GM18909 (cell line): Measurements from ENCODE around the gene AXL.
"Not testable (repeated sequence)": the region's sequence is repeated elsewhere in the genome, so short reads cannot be mapped to it uniquely, and the experiment has no call there.

ENCODE experiments used
- ATAC-seq: cut with Tn5 transposase; IDR thresholded peaks from one replicate; pipeline ENCODE4 v1.9.1; 2021; ENCODE audit warnings: mild to moderate bottlenecking; ENCODE audit not compliant: unreplicated experiment, poor library complexity

Gene AXL

DNA sequence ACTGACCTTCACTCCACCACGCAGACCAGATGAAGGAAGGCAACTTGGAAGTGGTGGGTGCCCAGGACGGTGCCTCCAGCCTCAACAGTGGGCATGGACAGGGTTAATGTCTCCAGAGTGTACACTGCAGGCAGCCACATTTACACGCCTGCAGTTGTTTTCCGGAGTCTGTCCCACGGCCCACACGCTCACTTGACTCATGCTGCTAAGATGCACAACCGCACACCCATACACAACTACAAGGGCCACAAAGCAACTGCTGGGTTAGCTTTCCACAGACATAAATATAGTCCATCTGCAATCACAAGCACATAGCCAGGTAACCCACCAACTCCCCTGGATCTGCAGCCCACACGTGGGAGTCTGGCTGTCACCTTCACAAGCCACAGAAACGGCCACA is 12.6 kb upstream of the AXL start:
- no peak for ATAC-seq

DNA sequence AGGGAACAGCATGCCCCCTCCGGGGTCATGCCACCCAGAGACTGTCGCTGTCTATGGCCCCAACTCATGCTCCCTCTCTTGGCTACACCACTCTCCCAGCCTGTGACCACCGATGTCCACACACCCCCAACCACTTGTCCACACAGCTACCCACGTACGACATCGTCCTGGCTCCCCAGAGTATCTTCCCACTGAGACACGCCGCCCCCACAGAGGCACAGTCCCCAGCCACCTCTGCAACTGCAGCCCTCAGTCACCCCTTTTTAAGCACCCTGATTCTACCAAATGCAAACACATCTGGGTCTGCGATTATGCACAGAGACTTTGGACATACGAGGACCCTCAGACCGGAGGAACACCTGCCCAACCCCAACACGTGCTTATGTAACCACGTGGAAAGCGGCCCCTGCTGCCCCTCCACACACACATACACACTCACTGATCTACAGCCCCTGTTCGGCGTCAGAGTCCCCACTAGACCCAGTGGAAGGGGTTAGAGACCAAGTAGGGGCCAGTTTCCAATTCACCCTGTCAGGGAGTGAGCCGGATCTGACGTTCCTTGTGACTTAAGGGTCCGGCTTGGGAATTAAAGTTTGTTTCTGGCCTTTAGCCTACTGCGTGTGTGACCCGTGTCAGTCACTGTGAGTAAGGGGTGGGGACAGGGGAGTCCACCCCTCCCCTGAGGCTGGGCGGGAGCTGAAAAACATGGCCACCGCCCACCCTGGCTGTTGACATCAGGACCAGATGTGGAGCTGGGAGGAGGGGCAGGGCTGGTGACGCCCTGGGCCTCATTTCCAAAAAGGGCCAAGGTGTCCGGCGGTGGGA is 11.9 kb upstream of the AXL start:
- no peak for ATAC-seq

DNA sequence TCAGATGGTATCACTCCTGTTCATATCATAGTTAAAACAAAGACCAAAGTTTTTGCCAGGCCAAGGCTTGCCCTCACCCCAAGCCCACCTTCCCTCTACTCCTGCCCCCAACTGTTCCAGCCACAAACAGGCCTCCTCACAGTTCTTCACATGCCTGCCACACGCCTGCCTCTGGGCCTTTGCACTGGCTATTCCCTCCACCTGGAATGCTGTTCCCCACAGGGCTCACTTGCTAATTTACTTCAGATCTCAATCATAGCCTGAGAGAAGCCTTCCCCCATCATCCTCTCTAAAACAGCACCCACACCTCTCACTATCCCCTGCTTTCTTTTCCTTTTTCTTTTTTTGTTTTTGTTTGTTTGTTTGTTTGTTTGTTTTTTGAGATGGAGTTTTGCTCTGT is 4.9 kb upstream of the AXL start:
- ATAC-seq: no peak

DNA sequence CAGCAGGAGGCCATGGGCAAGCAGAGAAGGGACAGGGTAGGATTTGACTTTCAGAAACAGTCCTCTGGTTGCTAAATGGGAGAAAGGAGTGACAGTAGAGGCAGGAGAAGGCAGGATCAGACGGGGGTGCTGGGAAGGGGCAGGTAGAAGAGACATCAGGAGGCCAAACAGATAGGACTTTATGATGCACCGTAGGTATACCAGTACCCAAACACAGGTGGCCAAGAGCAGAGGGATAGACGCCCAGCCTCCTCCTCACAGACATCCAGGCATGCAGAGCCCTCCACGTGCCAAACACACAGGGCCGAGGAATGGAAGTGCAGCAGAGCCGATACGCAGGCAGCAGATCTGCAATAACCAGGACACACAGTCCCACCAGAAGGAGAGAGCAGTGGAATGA is 1.3 kb upstream of the AXL start:
- ATAC-seq: no peak

DNA sequence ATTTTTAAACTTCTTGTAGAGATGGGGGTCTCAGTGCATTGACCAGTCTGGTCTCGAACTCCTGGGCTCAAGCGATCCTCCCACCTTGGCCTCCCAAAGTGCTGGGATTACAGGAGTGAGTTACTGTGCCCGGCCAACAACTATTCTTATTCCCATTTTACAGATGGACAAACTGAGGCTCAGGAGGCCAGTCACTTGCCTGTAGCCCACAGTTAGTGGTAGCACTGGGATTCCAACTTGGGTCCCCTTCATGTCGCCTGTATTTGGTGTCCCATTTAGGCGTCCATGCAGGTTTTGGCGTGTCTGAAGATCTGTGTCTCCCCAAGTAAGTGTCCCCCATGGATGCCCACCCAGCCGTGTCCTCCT is 791 bp upstream of the AXL start:
- no peak for ATAC-seq

DNA sequence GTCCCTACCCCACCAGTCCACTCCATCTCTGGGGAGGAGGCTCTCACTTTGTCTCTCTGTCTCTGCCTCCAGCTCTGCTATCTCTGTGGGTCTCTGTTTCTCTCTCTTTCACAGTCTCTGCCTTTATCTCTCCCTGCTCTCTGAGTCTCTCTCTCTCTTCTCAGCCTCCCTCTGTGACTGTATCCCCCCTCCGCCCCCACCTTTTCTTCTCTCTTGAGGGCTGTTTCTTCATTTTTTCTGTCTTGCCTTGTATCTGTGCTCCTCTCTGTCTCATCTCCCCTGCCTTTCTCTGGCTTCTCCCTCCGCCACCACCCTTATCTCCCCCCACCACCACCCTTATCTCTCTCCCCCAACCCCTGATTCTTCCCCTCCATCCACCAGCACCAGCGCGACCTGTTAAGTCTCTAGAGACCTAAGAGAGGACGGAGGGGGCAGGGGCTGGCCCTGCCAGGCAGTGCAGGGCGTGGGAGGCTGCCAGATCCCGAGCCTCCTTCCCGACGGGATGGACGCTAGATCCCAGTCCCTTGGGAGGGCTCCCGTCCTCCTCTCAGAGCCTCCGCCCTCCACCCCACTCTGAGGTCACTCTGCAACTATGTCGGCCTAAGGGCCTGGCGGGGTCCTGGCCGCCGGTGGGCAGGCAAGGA is 1.0 kb downstream of the AXL start:
- no peak for ATAC-seq

DNA sequence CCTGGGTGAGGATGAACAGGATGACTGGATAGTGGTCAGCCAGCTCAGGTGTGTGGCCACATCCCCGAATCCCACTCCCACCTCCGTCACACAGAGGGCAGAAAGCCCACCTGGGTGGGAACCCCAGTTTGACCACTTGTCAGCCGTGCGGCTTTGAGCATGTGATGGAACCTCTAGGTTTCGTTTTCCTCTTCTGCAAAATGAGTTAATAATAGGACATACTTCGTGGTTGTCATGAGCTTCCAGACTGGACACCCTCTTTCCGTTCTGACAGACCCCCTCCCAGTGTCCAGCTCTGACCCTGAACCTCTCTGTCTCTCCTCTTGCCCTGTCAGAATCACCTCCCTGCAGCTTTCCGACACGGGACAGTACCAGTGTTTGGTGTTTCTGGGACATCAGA is 1.8 kb downstream of the AXL start:
- no peak for ATAC-seq

DNA sequence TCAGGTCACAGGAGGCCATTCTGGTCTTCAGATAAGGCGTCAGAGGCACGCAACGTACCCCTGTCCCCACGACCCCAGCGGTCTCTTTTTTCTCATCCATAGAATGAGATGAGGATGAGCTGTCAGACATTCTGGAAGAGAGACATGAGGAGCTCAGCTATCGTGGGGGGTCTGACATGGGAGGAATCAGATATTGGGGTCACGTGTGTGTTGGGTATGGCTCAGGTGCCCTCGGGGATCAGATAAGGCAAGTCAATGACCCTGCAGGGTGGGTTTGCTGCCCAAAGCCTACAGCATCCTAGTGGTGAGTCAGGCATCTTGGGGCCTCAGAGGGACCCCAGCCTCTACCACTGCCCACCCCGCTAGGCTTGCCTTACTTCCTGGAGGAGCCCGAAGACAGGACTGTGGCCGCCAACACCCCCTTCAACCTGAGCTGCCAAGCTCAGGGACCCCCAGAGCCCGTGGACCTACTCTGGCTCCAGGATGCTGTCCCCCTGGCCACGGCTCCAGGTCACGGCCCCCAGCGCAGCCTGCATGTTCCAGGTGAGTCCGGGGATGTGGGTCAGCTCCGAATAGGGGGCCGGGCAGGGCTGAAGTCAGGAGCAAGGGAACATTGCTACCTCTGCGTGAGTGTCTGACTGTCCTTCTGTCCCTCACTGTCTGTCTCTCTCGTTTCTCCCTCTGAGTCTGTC is 2.6 kb downstream of the AXL start:
- no peak for ATAC-seq

DNA sequence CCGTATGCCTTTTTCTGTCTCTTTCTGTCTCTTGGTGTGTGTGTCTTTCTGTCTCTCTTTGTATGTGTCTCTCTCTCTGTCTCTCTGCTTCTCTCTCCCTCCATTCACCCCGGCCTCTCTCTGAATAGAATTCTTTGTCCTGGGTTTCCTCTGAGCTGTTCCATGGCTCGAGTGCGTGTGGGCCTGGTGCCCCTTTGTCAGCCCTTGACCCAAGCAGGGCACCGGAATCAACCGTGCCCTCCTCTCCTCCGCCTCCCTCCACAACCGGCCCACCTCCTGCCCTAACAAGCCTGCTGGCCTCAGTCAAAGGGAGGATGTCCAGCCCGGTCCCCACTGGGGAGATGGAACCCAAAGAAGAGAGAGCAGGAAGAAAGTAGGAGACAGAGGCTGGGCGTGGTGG is 3.2 kb downstream of the AXL start:
- no peak for ATAC-seq

DNA sequence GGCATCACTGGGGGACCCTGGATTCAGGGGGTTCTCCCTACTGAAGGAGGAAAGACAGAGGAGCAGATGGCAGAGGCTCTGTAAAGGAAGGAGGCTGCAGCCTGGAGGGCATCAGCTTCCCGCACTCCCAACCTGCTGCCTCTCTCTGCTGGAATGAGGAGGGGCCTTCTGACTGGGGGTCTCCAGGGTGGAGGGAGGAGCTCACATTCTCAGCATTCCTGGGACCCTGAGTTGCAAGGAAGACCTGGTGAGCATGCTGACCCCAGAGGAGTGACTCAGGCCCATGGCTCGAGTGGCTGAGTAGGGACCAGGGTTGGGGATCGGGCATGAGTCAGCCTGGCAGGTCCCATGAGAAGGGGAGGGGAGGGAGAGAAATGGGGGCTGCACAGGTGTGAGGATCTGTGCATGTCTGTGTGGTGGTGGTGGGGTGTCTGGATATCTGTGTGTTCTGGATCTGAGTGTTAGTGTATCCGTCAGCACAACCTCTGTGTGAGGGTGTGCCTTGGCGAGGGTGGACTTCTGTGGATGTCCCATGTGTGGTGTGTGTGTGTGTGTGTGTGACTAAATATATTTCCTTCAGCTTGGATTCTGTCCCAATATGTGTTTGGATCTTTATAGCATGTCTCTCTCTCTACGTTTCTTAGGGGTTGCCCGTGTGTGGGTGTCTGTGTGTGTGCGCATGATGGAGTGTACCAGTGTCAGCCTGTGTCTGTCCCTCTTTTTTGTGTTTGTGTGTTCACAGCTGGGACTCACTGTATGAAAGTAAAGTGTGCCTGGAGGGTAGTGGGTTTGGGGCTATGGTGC is 4.6 kb downstream of the AXL start:
- no peak for ATAC-seq

DNA sequence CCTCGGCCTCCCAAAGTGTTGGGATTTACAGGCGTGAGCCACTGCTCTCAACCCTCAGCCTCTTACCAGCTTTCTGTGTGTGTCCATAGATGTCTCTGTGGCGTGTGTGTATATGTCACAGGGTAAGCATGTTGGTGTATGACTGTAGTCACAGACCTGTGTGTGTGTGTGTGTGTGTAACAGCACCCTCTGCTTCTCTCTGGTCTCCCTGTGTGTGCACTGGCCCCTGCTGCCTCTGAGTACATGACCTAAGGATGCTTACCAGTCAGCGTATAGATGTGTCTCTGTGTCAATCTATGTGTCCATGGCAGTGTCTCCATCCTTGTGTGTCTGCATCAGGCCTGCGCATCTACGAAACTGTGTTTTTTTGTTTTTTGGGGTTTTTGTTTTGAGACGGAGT is 5.6 kb downstream of the AXL start:
- ATAC-seq: no peak

DNA sequence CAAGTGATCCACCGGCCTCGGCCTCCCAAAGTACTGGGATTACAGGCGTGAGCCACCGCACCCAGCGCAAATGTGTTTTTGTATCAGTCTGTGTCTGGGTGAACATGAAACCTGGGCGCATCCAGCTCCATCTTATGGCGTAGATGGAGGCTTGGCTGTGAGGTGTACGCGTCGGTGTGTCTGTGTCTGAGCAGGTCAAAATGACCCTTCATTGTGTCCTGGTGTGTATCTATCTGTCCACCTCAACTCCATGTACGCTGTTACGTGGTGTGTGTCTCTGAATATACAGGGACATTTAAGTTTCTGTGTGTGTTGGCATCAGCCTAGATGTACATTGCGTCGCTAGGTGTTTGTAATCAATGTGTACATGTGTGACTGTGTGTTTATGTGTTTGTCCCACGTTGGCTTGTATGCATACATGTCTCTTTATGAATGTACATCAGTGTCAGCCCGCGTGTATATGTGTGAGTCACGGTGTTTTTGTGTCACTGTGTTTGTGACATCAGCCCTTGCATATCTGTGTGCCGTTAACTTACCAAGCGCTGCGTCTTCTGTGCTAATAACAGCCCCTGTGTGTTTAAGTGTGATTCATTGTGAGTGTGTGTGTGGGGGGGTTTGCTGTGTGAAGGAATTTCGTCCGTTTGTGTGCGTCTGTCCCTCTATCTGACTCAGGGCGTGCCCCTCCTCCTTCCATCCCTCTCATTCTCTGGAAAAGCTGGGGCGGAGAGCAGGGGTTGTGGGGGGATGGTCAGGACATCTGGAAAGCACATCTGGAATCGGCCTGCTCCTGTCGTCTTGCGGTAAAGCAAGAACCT is 6.4 kb downstream of the AXL start:
- ATAC-seq: no peak

DNA sequence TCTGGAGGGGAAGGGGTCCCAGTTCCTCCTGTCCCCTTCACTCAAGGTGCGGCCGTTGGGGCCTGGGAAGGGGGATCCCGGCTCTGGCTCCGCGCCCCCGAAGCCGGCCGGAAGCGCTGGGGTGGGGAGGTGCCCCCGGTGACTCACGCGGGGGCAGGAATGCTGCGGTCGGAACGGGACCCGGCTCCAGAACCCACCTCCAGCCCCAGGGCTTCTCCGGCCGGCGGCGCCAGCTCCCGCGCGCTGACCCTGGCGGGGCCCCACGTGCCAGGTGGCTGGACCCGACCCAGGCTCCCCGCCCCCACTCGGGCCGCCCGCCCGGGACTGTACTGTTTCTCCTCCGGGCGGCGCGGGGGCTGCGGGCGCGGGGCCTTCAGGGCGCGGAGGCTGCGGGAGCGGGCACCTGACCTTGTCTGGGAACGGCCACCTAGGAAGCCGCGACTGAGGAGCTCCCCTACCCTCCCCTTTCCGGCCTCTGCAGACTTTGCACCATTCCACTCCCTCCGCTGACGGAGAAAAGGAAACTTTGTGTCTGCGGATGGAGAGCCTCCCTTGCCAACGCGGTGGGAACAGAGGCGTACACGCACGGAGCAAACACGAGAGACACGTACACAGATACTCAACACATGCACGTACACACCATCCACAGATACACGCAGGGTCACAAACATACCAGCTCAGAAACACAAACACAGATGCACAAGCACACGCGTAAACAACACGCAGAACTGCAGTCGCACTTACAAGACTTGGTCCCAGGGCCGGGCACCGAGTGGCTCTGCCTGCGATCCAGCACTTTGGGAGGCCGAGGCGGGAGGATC is 7.2 kb downstream of the AXL start:
- ATAC-seq: no peak

DNA sequence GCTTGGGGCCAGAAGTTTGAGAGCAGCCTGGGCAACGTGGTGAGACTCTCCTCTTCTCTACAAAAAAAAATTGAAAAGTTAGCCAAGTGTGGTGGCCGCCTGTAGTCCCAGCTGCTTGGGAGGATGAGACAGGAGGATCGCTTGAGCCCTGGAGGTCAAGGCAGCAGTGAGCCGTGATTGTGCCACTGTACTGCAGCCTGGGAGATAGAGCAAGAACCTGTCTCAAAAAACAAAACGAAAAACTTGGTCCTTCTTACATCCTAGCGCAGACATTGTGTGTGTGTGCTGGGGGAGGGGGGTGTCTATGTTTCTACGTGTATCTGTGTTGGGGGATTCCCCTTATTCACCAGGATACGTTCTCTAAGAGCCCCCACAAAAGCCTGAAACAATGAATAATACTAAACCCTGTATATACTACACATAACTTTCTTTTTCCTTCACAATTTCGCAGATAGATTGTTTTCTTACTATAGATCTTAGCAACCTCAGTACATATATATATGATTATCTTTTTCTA is 7.9 kb downstream of the AXL start:
- ATAC-seq: no peak

DNA sequence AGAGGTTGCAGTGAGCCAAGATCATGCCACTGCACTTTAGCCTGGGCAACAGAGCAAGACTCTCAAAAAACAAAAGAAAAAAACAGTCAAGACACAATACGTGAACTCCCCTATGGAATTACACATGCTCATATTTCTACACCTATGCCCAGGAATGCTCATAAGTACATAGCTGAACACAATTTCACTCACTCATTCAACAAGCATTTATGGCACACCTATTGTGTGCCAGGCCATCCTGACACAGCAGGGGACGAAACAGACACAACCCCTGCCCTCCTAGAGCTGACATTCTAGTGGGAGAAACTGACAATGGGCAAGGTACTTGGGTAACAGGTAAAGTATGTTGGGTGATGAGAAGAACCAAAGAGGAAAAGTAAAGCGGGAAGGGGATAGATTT is 9.5 kb downstream of the AXL start:
- ATAC-seq: no peak

DNA sequence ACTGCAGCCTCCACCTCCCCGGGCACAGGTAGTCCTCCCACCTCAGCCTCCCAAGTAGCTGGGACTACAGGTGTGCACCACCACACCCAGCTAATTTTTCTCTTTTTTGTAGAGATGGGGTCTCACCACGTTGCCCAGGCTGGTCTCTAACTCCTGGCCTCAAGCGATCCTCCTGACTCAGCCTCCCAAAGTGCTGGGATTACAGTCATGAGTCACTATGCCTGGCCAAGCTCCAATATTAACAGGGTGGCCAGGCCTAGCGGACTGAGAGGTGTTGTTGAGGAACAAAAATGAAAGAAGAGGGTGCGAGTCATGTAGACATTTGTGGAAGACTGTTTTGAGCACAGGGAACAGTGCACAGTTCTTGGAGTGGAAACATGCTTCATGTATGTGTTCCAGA is 10.3 kb downstream of the AXL start:
- ATAC-seq: not testable (repeated sequence)

DNA sequence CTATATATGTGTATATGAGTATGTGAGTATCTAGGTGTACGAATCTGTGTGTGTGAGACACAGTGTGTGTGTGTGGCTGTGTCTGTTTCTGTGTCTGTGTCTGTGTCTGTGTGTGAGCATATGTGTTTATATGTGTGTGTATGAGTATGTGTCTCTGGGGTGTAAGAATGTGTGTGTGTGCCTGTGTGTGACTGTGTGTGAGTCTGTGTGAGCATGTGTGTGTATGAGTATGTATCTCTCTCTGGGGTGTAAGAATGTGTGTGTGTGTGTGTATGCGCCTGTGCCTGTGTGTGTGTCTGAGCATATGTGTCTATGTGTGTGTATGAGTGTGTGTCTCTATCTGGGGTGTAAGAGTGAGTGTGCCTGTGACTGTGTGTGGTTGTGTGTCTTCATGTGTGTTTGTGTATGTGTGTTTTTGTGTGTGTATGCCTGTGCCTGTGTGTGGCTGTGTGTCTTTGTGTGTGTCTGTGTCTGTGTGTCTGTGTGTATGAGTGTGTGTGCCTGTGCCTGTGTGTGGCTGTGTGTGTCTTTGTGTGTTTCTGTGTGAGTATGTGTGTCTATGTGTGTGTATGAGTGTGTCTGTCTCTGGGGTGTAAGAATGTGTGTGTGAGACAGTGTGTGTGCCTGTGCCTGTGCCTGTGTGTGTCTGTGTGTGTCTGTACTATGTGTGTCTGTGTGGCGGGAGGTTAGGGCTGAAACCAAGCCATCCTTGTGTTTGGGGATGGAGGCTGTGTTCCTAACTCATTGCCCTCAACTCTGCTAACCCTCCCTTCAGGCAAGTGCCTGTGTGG is 11.2 kb downstream of the AXL start:
- ATAC-seq: no peak

DNA sequence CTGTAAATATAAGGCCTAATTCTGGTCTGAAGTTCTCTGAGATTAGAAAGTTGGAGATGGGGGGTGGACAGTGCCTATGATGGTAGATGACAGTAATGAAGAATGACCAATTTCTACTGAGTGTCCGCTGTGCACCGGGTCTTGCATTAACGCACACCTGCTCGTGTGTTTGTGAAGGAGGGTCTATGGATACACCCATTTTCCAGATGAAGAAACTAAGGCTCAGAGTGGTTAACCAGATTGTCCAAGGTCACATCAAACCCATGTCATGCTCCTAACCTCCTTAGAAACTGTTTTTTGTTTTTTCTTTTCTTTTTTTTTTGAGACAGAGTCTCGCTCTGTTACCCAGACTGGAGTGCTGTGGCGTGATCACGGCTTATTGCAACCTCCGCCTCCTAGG is 13.7 kb downstream of the AXL start:
- no peak for ATAC-seq
